H1 (cell line): ENCODE measurements around the gene DIP2C. TPM values are rescaled to one million over a fixed set of nuclear protein-coding genes. Genes with fewer than 3 reads are reported as not detected.
A peak's percentile ranks its signal among the peaks of the same experiment; 100 is the strongest.

Experiments used
- CTCF ChIA-PET: fragments of 300-600 bp; sonication (Branson Sonifier 250); formaldehyde crosslinking; loops from one replicate; lab custom pipeline; 2021; ENCODE audit not compliant: partially characterized antibody; lab: Charles Lee
- POLR2A ChIA-PET: fragments of 300-600 bp; sonication (Branson Sonifier 250); formaldehyde crosslinking; loops from one replicate; lab custom pipeline; 2021; ENCODE audit warnings: inconsistent platforms; ENCODE audit not compliant: partially characterized antibody; lab: Charles Lee
- DNase-seq, 2 experiments: peaks; one replicate each; pipeline versions ENCODE4 v3.0.0 to v3.0.0-alpha.2; 2010 to 2022; ENCODE audit warnings: low spot score in 2 of 2, low read depth in 1 of 2, mixed read lengths in 1 of 2
- FAIRE-seq: peaks from 2 replicates; lab custom pipeline; 2011; peaks lifted over from hg19 to GRCh38; lab: Jason Lieb, UNC
- H2AFZ ChIP-seq: 2 replicates; pipeline ENCODE4 v1.8.1; 2012; ENCODE audit warnings: low read length, inconsistent platforms
- H2AK5ac ChIP-seq: 2 replicates; pipeline ENCODE4 v1.6.1; 2013; ENCODE audit warnings: low read depth, low read length
- H2BK120ac ChIP-seq: replicated peaks from 2 replicates; pipeline ENCODE3; 2013; ENCODE audit warnings: low read depth, low read length, inconsistent platforms
- H2BK12ac ChIP-seq: 2 replicates; pipeline ENCODE4 v1.6.1; 2013; ENCODE audit warnings: low read depth, low read length
- H2BK15ac ChIP-seq: 2 replicates; pipeline ENCODE4 v1.6.1; 2013; ENCODE audit warnings: low read length
- H2BK20ac ChIP-seq: 2 replicates; pipeline ENCODE4 v1.6.1; 2013; ENCODE audit warnings: low read length
- H2BK5ac ChIP-seq: 2 replicates; pipeline ENCODE4 v1.6.1; 2013; ENCODE audit warnings: low read depth, low read length
- H3K14ac ChIP-seq: 2 replicates; pipeline ENCODE4 v1.6.1; 2013; ENCODE audit warnings: inconsistent platforms; ENCODE audit not compliant: insufficient read length
- H3K18ac ChIP-seq: 2 replicates; pipeline ENCODE4 v1.6.1; 2013; ENCODE audit warnings: low read length; ENCODE audit errors: extremely low read depth
- H3K23ac ChIP-seq: 2 replicates; pipeline ENCODE4 v1.6.1; 2013; ENCODE audit warnings: inconsistent platforms; ENCODE audit not compliant: insufficient read length
- H3K23me2 ChIP-seq: 2 replicates; pipeline ENCODE4 v1.6.1; 2013; ENCODE audit warnings: low read depth, low read length
- H3K27ac ChIP-seq: 2 replicates; pipeline ENCODE4 v1.6.1; 2011; ENCODE audit warnings: low read depth, low read length, inconsistent platforms
- H3K27me3 ChIP-seq, 4 experiments: replicated peaks in 1 of 4; 1 replicate in 1 of 4; 2 replicates in 3 of 4; pipeline versions ENCODE4 v1.6.1 to v1.8.1; 2011 to 2013; ENCODE audit warnings: low read length in 3 of 4, mild to moderate bottlenecking in 3 of 4, inconsistent platforms in 2 of 4, mixed read lengths in 2 of 4, moderate library complexity in 1 of 4; ENCODE audit not compliant: control insufficient read depth in 3 of 4, insufficient read depth in 3 of 4; ENCODE audit errors: extremely low read depth in 1 of 4
- H3K36me3 ChIP-seq, 4 experiments: 2 replicates each; pipeline versions ENCODE4 v1.6.1 to v1.8.1; 2011 to 2013; ENCODE audit warnings: mild to moderate bottlenecking in 4 of 4, low read length in 3 of 4, moderate library complexity in 2 of 4, control low read depth in 1 of 4, inconsistent platforms in 1 of 4; ENCODE audit not compliant: insufficient read depth in 4 of 4, control insufficient read depth in 2 of 4
- H3K4ac ChIP-seq: replicated peaks from 2 replicates; pipeline ENCODE3; 2013; ENCODE audit warnings: low read length, low read depth, mixed read lengths, inconsistent platforms; ENCODE audit not compliant: insufficient read length
- H3K4me1 ChIP-seq, 4 experiments: replicated peaks in 1 of 4; 1 replicate in 1 of 4; 2 replicates in 3 of 4; pipeline versions ENCODE4 v1.6.1 to v1.8.1; 2011 to 2013; ENCODE audit warnings: low read length in 3 of 4, inconsistent platforms in 2 of 4, mixed read lengths in 1 of 4; ENCODE audit not compliant: insufficient read depth in 4 of 4, control insufficient read depth in 3 of 4
- H3K4me2 ChIP-seq, 2 experiments: 2 replicates each; pipeline versions ENCODE4 v1.6.1 to v1.8.1; 2011 to 2013; ENCODE audit warnings: low read depth in 2 of 2, low read length in 2 of 2, control low read depth in 1 of 2, inconsistent platforms in 1 of 2, mild to moderate bottlenecking in 1 of 2; ENCODE audit not compliant: insufficient read depth in 1 of 2
- H3K4me3 ChIP-seq, 4 experiments: fragments of 200-600, 300-600 bp in 1 of 4; sonication (generic), shearing (Covaris generic), sonication (Bioruptor Twin) in 1 of 4; 2 replicates each; pipeline versions ENCODE4 v1.5.1 to v1.8.1; 2011 to 2016; ENCODE audit warnings: low read length in 4 of 4, low read depth in 3 of 4, control low read depth in 2 of 4, inconsistent platforms in 2 of 4, mild to moderate bottlenecking in 2 of 4, mixed read lengths in 1 of 4, moderate library complexity in 1 of 4; ENCODE audit not compliant: insufficient read depth in 2 of 4; ENCODE audit errors: extremely low read depth in 1 of 4
- H3K56ac ChIP-seq: replicated peaks from 2 replicates; pipeline ENCODE3; 2013; ENCODE audit warnings: low read depth, mild to moderate bottlenecking, mixed read lengths, low read length, inconsistent platforms; ENCODE audit not compliant: insufficient read length
- H3K79me1 ChIP-seq: 2 replicates; pipeline ENCODE4 v1.6.1; 2013; ENCODE audit warnings: low read depth, low read length, control low read depth
- H3K79me2 ChIP-seq, 2 experiments: 2 replicates each; pipeline versions ENCODE4 v1.6.1 to v1.8.1; 2012 to 2013; ENCODE audit warnings: low read length in 2 of 2, mild to moderate bottlenecking in 2 of 2, inconsistent platforms in 1 of 2; ENCODE audit not compliant: insufficient read depth in 2 of 2, control insufficient read depth in 1 of 2
- H3K9ac ChIP-seq, 4 experiments: replicated peaks in 1 of 4; 1 replicate in 1 of 4; 2 replicates in 3 of 4; pipeline versions ENCODE4 v1.6.1 to v1.8.1; 2011 to 2013; ENCODE audit warnings: low read depth in 3 of 4, low read length in 3 of 4, control low read depth in 2 of 4, mild to moderate bottlenecking in 2 of 4, moderate library complexity in 2 of 4, inconsistent platforms in 1 of 4; ENCODE audit errors: extremely low read depth in 1 of 4
- H3K9me3 ChIP-seq, 2 experiments: 2 replicates each; pipeline versions ENCODE4 v1.6.1 to v1.8.1; 2012 to 2013; ENCODE audit warnings: mild to moderate bottlenecking in 2 of 2, moderate library complexity in 2 of 2, control low read depth in 1 of 2, inconsistent platforms in 1 of 2, low read depth in 1 of 2, low read length in 1 of 2, mixed read lengths in 1 of 2; ENCODE audit not compliant: insufficient read depth in 2 of 2
- H4K20me1 ChIP-seq, 2 experiments: replicated peaks in 1 of 2; 2 replicates each; pipeline versions ENCODE3 to v1.8.1; 2011 to 2013; ENCODE audit warnings: inconsistent platforms in 2 of 2, low read length in 2 of 2, mild to moderate bottlenecking in 1 of 2; ENCODE audit not compliant: insufficient read depth in 2 of 2, control insufficient read depth in 1 of 2
- H4K5ac ChIP-seq: 2 replicates; pipeline ENCODE4 v1.6.1; 2013; ENCODE audit warnings: low read length, low read depth, mixed read lengths, inconsistent platforms; ENCODE audit not compliant: insufficient read length
- H4K8ac ChIP-seq: 2 replicates; pipeline ENCODE4 v1.8.0; 2013; ENCODE audit warnings: mild to moderate bottlenecking, moderate library complexity, low read length, inconsistent platforms; ENCODE audit not compliant: insufficient read depth; ENCODE audit errors: extremely low read depth
- H4K91ac ChIP-seq: replicated peaks from 2 replicates; pipeline ENCODE3; 2013; ENCODE audit warnings: low read length, mixed read lengths, inconsistent platforms; ENCODE audit not compliant: insufficient read length
- BACH1 ChIP-seq: IDR thresholded peaks from 2 replicates; pipeline ENCODE4 v1.6.1; 2012; ENCODE audit warnings: low read length, improper control_type of control experiment
- GABPA ChIP-seq: IDR thresholded peaks from 2 replicates; pipeline ENCODE4 v1.6.1; 2011; ENCODE audit warnings: mild to moderate bottlenecking, low read length, moderate library complexity, borderline replicate concordance; ENCODE audit not compliant: insufficient read depth
- KDM5A ChIP-seq: fragments of 200-600 bp; IDR thresholded peaks from 2 replicates; pipeline ENCODE4 v1.7.1; 2012; ENCODE audit warnings: mild to moderate bottlenecking, low read length, inconsistent platforms, mixed read lengths
- POU5F1 ChIP-seq: IDR thresholded peaks from 2 replicates; pipeline ENCODE4 v1.6.1; 2011; ENCODE audit warnings: low read depth, mild to moderate bottlenecking, low read length, moderate library complexity
- RAD21 ChIP-seq, 2 experiments: IDR thresholded peaks in 1 of 2; conservative IDR thresholded peaks in 1 of 2; 2 replicates each; pipeline ENCODE4 v1.6.1; 2011; ENCODE audit warnings: low read depth in 2 of 2, low read length in 2 of 2, improper control_type of control experiment in 1 of 2, inconsistent platforms in 1 of 2, mild to moderate bottlenecking in 1 of 2, moderate library complexity in 1 of 2
- SIN3A ChIP-seq, 2 experiments: IDR thresholded peaks in 1 of 2; conservative IDR thresholded peaks in 1 of 2; 2 replicates each; pipeline ENCODE4 v1.6.1; 2011 to 2012; ENCODE audit warnings: low read length in 2 of 2, improper control_type of control experiment in 1 of 2, low read depth in 1 of 2, mild to moderate bottlenecking in 1 of 2
- SRF ChIP-seq: IDR thresholded peaks from 2 replicates; pipeline ENCODE4 v1.6.1; 2011; ENCODE audit warnings: mild to moderate bottlenecking, low read depth, low read length, moderate library complexity
- TCF12 ChIP-seq: IDR thresholded peaks from 2 replicates; pipeline ENCODE4 v1.6.1; 2011; ENCODE audit warnings: low read depth, mild to moderate bottlenecking, low read length
- WGBS, 2 experiments: shearing (Covaris generic) in 1 of 2; methylation state at CpG; one replicate each; pipeline versions ENCODE4 v1.1.6 to v1.1.7; 2013 to 2015; ENCODE audit warnings: low lambda C conversion rate in 2 of 2, mixed read lengths in 2 of 2, inconsistent platforms in 1 of 2, low coverage in 1 of 2, missing lambda C conversion rate in 1 of 2; ENCODE audit not compliant: insufficient replicate concordance in 2 of 2, insufficient coverage in 1 of 2, insufficient read length in 1 of 2; ENCODE audit errors: extremely low coverage in 1 of 2, missing lambda C conversion rate in 1 of 2; 5-methylcytosine and 5-hydroxymethylcytosine counted together
- polyA plus RNA-seq, 7 experiments: library from polyadenylated mRNA; depleted of rRNA in 3 of 7; stranded (reverse) in 5 of 7; unstranded in 2 of 7; fragments of >200 nt in 5 of 7; fragments of 200-250 nt in 2 of 7; gene quantifications; 1 replicate in 5 of 7; 2 replicates in 1 of 7; 4 replicates in 1 of 7; pipeline versions ENCODE4 v1.2.1 to v1.2.3, GENCODE V29; 2011 to 2013; ENCODE audit warnings: missing spikeins in 2 of 7, mixed read lengths in 2 of 7
- total RNA-seq: library from RNA; stranded (reverse); fragmentation: NEBNext Ultra II Directional; extraction: Animal tissue kit (Norgen Biotek cat#: 25700); gene quantifications from 2 replicates; pipeline ENCODE4 v1.2.1, GENCODE V29; 2021
- TF ChIP-seq, protein P1 (sequence below): IDR thresholded peaks from 2 replicates; pipeline ENCODE4 v1.6.1; 2012; ENCODE audit warnings: low read length, inconsistent platforms

The DIP2C gene
- total and polyA plus RNA-seq, 2 of the 8 experiments (the other 6 are each of a cell fraction or from before 2014, with no cell fraction given) = 3.8 to 9.3 TPM

DNA sequence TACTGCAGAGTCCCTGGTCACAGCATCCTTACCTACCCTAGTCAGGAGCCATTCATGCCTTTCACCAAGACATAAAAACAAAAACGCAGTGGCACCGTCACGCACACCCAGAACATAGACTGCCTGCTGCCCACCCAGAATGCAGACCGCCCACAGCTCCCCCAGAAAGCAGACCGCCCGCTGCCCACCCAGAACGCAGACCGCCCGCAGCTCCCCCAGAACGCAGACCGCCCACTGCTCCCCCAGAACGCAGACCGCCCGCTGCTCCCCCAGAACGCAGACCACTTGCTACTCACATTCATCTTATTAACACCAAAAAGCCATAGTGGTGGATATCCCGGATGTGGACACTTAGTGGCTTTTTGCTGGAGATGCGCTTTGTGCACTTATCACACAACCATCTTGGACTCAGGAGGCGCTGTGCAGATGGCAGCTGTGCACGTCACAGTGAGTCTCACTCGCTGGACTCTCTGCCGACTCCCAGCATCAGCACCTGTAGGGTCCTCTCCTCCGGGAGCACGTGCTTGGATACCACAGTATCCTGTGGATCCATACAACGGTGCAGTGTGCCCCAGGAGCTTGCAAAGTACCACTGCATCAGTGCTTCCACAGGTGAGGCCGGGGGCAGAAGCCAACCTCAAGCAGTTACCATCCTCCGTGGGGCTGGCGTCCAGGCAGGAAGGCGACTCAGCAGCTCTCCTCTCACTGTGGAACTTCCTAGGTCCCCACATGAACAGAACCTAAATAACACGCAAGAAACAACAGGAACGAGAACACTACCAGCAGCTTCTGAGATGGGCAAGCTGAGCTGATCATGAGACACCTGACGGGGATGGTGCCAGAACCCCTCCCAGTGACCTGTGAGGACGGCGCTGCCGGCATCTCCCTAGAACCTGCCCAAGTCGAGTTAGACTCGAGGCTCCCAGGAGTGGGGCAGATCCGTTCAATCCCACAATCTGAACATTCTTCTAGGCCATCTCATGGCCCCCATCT, 161.0 kb downstream of the DIP2C start:
- CTCF ChIA-PET = interaction anchor here (0.9 to 2.3 kb wide), 8 partner anchors 10 to 174 kb away, joined by 3 to 8 read pairs (median 4); no protein-coding TSS in a partner anchor
- no peak overlapping the region for H2BK120ac ChIP-seq
- H2BK12ac ChIP-seq = no peak overlapping the region
- H3K79me2 ChIP-seq = no peaks in the 10 kb centered on the region; a peak in 1 of 4 replicates
- no peak overlapping the region for H2AFZ ChIP-seq
- DNase-seq (no peak), FAIRE-seq (no peak)
- H3K56ac ChIP-seq = no peak overlapping the region
- no peak overlapping the region for H2AK5ac ChIP-seq
- H3K14ac ChIP-seq = no peak overlapping the region
- no peak overlapping the region for H4K5ac ChIP-seq
- no peak overlapping the region for H2BK20ac ChIP-seq
- no peak overlapping the region for H3K4me2 ChIP-seq
- no peaks in the 10 kb centered on the region for H3K4me1 ChIP-seq
- no peak overlapping the region for H3K23ac ChIP-seq
- H3K27me3 ChIP-seq = no peaks in the 10 kb centered on the region
- no peaks in the 10 kb centered on the region for H3K9me3 ChIP-seq
- peaks cover 8% of the 10 kb centered on the region for H3K79me1 ChIP-seq
- WGBS, 2 experiments = 93% methylated on average over 37 of the region's 37 CpGs; no CpG with 5 or more reads in 1 of the 2 experiments
- H4K91ac ChIP-seq = no peak overlapping the region
- peaks cover 7 to 8% of the 10 kb centered on the region in 2 experiments for H4K20me1 ChIP-seq
- H3K36me3 ChIP-seq = no peaks in the 10 kb centered on the region
- no peak overlapping the region for H3K4me3 ChIP-seq
- H3K9ac ChIP-seq = no peak overlapping the region
- H3K23me2 ChIP-seq = peaks cover 2% of the 10 kb centered on the region; the same call in 1 of the 2 replicates
- peak overlapping the region; percentile 28; the same call in 1 of the 2 replicates for H2BK5ac ChIP-seq
- no peak overlapping the region for H2BK15ac ChIP-seq
- POLR2A ChIA-PET = no interaction called here
- H3K27ac ChIP-seq = no peak overlapping the region
- H3K4ac ChIP-seq = no peak overlapping the region
- H3K18ac ChIP-seq = no peak overlapping the region
- H4K8ac ChIP-seq = no peak overlapping the region
- no peak for TF ChIP-seq BACH1
- no peak for TF ChIP-seq POU5F1
- no peak for TF ChIP-seq TCF12
- no peak for TF ChIP-seq KDM5A
- TF ChIP-seq, protein P1, sequence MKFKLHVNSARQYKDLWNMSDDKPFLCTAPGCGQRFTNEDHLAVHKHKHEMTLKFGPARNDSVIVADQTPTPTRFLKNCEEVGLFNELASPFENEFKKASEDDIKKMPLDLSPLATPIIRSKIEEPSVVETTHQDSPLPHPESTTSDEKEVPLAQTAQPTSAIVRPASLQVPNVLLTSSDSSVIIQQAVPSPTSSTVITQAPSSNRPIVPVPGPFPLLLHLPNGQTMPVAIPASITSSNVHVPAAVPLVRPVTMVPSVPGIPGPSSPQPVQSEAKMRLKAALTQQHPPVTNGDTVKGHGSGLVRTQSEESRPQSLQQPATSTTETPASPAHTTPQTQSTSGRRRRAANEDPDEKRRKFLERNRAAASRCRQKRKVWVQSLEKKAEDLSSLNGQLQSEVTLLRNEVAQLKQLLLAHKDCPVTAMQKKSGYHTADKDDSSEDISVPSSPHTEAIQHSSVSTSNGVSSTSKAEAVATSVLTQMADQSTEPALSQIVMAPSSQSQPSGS = no peak
- TF ChIP-seq RAD21 (IDR thresholded peaks at IDR 0.05 in 1 of 2, conservative IDR thresholded peaks at IDR 0.05 in 1 of 2; ENCODE audit: low read depth in 2 of 2, low read length in 2 of 2) = no peak
- TF ChIP-seq GABPA = no peak
- TF ChIP-seq SRF = no peak
- TF ChIP-seq SIN3A (conservative IDR thresholded peaks at IDR 0.05 in 1 of 2, IDR thresholded peaks at IDR 0.05 in 1 of 2; ENCODE audit: low read depth in 1 of 2, low read length in 2 of 2) = no peak
